ENCODE results near the gene EFNB3.

GRCh38 chr17:7697828-7698588, 7.0 kb upstream of the EFNB3 start:
- no peak for TF ChIP-seq POLR2AphosphoS5 (IDR thresholded peaks at IDR 0.05; ENCODE audit: low read depth)
- no peak for TF ChIP-seq CTCF (IDR thresholded peaks at IDR 0.05; ENCODE audit: insufficient read depth, low read length)
